HEK293T (cell line): ENCODE measurements around the gene DNAJC5.

Experiments
- CTCF ChIA-PET: fragments of 350-600 bp; formaldehyde crosslinking; extraction: SDS; loops from one replicate; lab custom pipeline; 2021; ENCODE audit warnings: antibody characterized with exemption, inconsistent platforms; lab: Yijun Ruan, JAX
- POLR2A ChIA-PET: fragments of 350-600 bp; formaldehyde crosslinking; extraction: SDS; loops from one replicate; lab custom pipeline; 2020; ENCODE audit warnings: antibody characterized with exemption, inconsistent platforms; lab: Yijun Ruan, JAX
- DNase-seq: peaks from one replicate; pipeline ENCODE4 v3.0.0; 2012; ENCODE audit warnings: mixed read lengths; ENCODE audit errors: extremely low spot score
- ARNT ChIP-seq: fragments of 450-650 bp; IDR thresholded peaks from 2 replicates; pipeline ENCODE4 v1.6.1; 2017; ENCODE audit warnings: mild to moderate bottlenecking
- BHLHE40 ChIP-seq: fragments of 450-650 bp; IDR thresholded peaks from 2 replicates; pipeline ENCODE4 v1.6.1; 2016; ENCODE audit warnings: mild to moderate bottlenecking, moderate library complexity, borderline replicate concordance
- CTBP1 ChIP-seq: fragments of 450-650 bp; IDR thresholded peaks from 2 replicates; pipeline ENCODE4 v1.6.1; 2016; ENCODE audit warnings: borderline replicate concordance
- ELF4 ChIP-seq: fragments of 450-650 bp; IDR thresholded peaks from 2 replicates; pipeline ENCODE4 v1.6.1; 2017; ENCODE audit warnings: antibody characterized with exemption
- FOXA1 ChIP-seq: fragments of 450-650 bp; IDR thresholded peaks from 2 replicates; pipeline ENCODE4 v1.6.1; 2016; ENCODE audit warnings: mild to moderate bottlenecking
- FOXK2 ChIP-seq: fragments of 450-650 bp; IDR thresholded peaks from 2 replicates; pipeline ENCODE4 v1.6.1; 2016; ENCODE audit warnings: mild to moderate bottlenecking
- FOXM1 ChIP-seq: fragments of 450-650 bp; IDR thresholded peaks from 2 replicates; pipeline ENCODE4 v1.6.1; 2017; ENCODE audit warnings: mild to moderate bottlenecking, borderline replicate concordance
- HDGF ChIP-seq: fragments of 450-650 bp; IDR thresholded peaks from 2 replicates; pipeline ENCODE4 v1.6.1; 2017; ENCODE audit warnings: antibody characterized with exemption, borderline replicate concordance
- L3MBTL2 ChIP-seq: fragments of 450-650 bp; conservative IDR thresholded peaks from 2 replicates; pipeline ENCODE4 v1.6.1; 2016; ENCODE audit warnings: mild to moderate bottlenecking
- LEF1 ChIP-seq: fragments of 450-650 bp; IDR thresholded peaks from 2 replicates; pipeline ENCODE4 v1.6.1; 2017; ENCODE audit warnings: mild to moderate bottlenecking, borderline replicate concordance
- NFRKB ChIP-seq: fragments of 450-650 bp; IDR thresholded peaks from 2 replicates; pipeline ENCODE4 v1.6.1; 2016; ENCODE audit warnings: mild to moderate bottlenecking, moderate library complexity
- SP1 ChIP-seq: fragments of 450-650 bp; IDR thresholded peaks from 2 replicates; pipeline ENCODE4 v1.6.1; 2017
- SUZ12 ChIP-seq: fragments of 450-650 bp; IDR thresholded peaks from 2 replicates; pipeline ENCODE4 v1.6.1; 2016; ENCODE audit warnings: mild to moderate bottlenecking
- TARDBP ChIP-seq: fragments of 450-650 bp; IDR thresholded peaks from 2 replicates; pipeline ENCODE4 v1.6.1; 2016
- TF ChIP-seq, protein P1 (sequence below): fragments of 450-650 bp; IDR thresholded peaks from 2 replicates; pipeline ENCODE4 v1.6.1; 2016

The DNAJC5 gene

GRCh38 chr20:63964412-63964811 is 69.5 kb downstream of the DNAJC5 start:
- ChIA-PET POLR2A (interaction anchor here (1.1 kb wide), 1 partner anchor 16 kb away, joined by 3 read pairs; the partner anchor contains the start of gene PRPF6), CTCF (no interaction called here)
- TF ChIP-seq SP1 (no peak), ARNT (no peak), SUZ12 (no peak)
- DNase-seq: no peak

DNA sequence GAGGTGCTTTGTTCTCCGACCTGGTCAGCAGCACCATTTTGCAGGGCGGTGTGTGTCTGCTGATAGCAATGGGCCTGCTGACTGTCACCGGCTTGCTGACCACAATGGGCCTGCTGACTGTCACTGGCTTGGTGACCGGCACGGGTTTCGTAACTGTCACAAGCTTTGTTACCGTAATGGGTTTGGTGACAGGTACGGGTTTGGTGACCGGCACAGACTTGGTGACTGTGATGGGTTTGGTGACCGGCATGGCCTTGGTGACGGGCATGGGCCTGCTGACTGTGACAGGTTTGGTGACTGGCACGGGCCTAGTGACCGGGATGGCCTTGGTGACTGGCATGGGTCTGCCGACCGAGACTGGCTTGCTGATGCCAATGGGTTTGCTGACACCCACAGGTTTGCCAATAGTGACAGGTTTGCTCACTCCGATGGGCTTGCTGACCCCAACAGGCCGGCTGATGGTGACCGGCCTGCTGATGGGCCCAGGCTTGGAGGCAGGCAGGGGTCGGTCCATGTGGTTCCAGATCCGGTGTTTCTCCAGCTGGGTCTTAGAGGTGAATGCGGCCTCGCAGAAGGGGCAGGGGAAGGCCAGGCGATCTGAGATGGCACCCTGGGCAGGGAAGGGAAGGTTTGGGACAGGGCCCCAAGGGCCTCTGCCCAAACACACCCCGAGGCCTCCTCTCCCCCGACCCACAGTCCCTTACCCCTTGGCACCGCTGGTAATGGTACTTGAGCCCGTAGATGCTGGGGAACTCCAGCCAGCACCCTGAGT is 71.4 kb downstream of the DNAJC5 start:
- TF ChIP-seq ARNT (no peak), HDGF (no peak), BHLHE40 (no peak), TARDBP (no peak), FOXA1 (no peak)
- TF ChIP-seq, protein P1, sequence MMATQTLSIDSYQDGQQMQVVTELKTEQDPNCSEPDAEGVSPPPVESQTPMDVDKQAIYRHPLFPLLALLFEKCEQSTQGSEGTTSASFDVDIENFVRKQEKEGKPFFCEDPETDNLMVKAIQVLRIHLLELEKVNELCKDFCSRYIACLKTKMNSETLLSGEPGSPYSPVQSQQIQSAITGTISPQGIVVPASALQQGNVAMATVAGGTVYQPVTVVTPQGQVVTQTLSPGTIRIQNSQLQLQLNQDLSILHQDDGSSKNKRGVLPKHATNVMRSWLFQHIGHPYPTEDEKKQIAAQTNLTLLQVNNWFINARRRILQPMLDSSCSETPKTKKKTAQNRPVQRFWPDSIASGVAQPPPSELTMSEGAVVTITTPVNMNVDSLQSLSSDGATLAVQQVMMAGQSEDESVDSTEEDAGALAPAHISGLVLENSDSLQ: no peak
- ChIA-PET POLR2A (interaction anchor here (3.2 kb wide), 1 partner anchor 9 kb away, joined by 27 read pairs; the partner anchor contains the start of gene UCKL1), CTCF (interaction anchor here (0.7 kb wide), 1 partner anchor 325 kb away, joined by 3 read pairs; no protein-coding TSS in a partner anchor)
- DNase-seq: no peak

DNA sequence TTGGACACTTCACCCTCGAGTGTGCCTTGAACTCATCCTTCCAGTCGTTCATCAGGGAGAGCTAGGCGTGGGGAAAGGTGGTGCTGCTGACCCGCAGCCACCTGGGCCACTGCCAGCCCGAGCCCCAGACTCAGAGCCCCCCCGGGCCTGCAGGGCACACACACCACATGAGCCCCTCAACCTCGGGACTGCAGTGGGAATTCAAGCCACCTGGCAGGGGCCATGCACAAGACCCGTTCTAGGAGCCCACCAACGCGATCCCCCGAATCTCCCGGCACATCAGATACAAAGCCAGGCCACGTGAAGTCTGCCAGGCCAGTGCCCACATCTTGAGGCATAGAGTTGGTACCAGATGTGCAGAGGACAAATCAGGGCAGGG is 72.0 kb downstream of the DNAJC5 start:
- TF ChIP-seq FOXM1 (no peak), TARDBP (no peak), ARNT (no peak), L3MBTL2 (no peak), NFRKB (no peak), SP1 (no peak), ELF4 (no peak), CTBP1 (no peak)
- ChIA-PET POLR2A (interaction anchor here (3.2 kb wide), 1 partner anchor 10 kb away, joined by 27 read pairs; the partner anchor contains the start of gene UCKL1), CTCF (no interaction called here)
- no peak for DNase-seq

DNA sequence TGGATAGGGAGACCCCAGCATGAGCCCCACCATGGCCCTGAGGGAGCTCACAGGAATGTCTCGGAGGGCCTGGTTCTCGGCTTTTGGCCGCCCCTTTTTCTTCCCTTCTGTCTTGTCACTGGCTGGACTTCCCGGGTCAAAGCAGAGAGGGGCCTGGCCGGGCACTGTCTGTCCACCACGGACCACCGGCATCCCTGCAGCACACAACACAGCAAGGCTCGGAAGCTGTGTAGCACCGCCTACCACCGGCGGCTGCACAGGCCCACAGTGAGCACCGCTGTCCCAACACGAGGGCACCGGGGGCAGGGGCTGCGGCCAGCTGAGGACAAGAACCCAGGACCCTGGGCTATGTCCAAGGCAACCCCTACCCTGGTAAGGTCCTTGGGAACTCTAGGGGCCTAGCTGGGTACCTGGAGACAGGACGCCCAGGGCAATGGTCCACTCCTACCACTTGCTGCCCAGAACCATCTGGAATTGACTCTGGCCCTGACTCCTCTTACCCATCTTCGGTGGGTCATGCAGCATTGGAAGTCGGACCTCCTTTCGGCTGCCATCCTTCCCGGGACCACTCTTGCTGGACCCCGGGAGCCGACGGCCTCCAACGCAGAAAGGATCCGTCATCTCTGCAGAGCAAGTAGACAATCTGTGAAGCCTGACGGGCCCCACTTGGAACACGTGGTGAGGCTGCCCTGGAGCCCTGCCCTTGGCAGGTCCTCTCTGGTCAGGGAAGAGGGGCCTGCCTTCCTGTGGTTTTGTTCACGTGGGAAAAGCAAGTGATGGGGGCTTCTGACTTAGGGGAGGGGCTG is 72.6 kb downstream of the DNAJC5 start:
- no peak for DNase-seq
- POLR2A ChIA-PET: interaction anchor here (3.2 kb wide), 1 partner anchor 10 kb away, joined by 27 read pairs; the partner anchor contains the start of gene UCKL1
- no peak for TF ChIP-seq SP1
- no peak for TF ChIP-seq BHLHE40
- TF ChIP-seq NFRKB: no peak
- no peak for TF ChIP-seq TARDBP
- TF ChIP-seq FOXA1: no peak
- no peak for TF ChIP-seq FOXK2
- no peak for TF ChIP-seq L3MBTL2
- TF ChIP-seq SUZ12: no peak
- no peak for TF ChIP-seq HDGF
- CTCF ChIA-PET: interaction anchor here (0.8 kb wide), 1 partner anchor 10 kb away, joined by 3 read pairs; no protein-coding TSS in a partner anchor

DNA sequence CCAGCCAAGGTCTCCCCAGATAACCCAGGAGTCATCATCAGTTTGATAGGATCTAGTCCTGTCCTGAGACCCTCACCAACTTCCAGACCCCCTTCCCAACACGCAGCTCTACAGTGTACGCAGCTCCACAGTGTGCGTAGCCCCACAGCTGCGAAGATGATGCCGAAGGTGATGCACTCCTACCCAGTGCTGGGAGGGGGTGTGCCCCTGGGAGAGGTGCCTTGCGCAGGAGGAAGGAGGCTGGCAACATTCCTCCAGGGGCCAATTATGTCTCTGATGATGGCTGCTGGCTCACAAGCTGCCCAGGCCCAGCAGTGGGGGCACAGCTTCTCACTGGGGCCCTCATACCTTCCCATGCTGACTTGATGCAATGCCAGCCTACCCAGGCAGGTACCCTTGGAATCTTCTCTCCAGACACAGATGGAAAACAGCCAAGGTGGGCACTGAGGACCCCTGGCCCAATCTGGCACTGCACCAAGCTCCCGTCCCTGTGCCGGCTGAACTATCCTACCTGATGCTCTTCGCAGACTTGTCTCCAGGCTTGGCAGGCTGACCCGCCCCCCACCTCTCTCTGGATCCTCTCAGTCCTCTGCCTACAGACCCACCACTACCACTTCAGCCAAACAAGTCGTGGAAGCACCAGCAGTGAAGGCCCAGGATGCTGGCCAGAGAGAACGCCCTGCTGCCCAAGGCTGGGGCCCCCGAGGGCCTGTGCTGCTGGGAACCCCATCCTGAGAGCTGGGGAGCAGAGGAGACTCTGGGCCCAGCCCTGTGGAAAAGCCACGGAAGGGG is 73.4 kb downstream of the DNAJC5 start:
- ChIA-PET POLR2A (interaction anchor here (1.1 to 3.2 kb wide), 2 partner anchors 11 to 12 kb away, joined by 3 to 27 read pairs; partner anchors contain the start of gene UCKL1), CTCF (interaction anchor here (0.8 kb wide), 1 partner anchor 11 kb away, joined by 3 read pairs; no protein-coding TSS in a partner anchor)
- DNase-seq: no peak
- TF ChIP-seq, protein P1: no peak
- TF ChIP-seq LEF1 (no peak), TARDBP (no peak), NFRKB (no peak), SUZ12 (no peak), FOXA1 (no peak), CTBP1 (no peak), HDGF (no peak), ELF4 (no peak), FOXK2 (no peak), ARNT (no peak), FOXM1 (no peak)
